Parathyroid adenoma (tissue), 2 donors: ENCODE measurements around the gene SLC11A2.

Source experiments
- H2AFZ ChIP-seq: fragments of 300-600 bp; sonication (generic); one replicate; pipeline ENCODE4 v1.7.0; 2017; ENCODE audit warnings: antibody characterized with exemption, mild to moderate bottlenecking
- H3K27ac ChIP-seq: fragments of 300-600 bp; sonication (generic); one replicate; pipeline ENCODE4 v1.7.0; 2017
- H3K27me3 ChIP-seq: fragments of 300-600 bp; sonication (generic); one replicate; pipeline ENCODE4 v1.7.0; 2017; ENCODE audit warnings: low read length; ENCODE audit not compliant: control insufficient read depth, insufficient read depth
- H3K36me3 ChIP-seq: fragments of 300-600 bp; sonication (generic); one replicate; pipeline ENCODE4 v1.7.0; 2017; ENCODE audit warnings: low read length; ENCODE audit not compliant: control insufficient read depth, insufficient read depth
- H3K4me1 ChIP-seq: fragments of 300-600 bp; sonication (generic); one replicate; pipeline ENCODE4 v1.7.0; 2017; ENCODE audit warnings: control low read depth
- H3K4me2 ChIP-seq: fragments of 300-600 bp; sonication (generic); one replicate; pipeline ENCODE4 v1.7.0; 2017; ENCODE audit warnings: low read length
- H3K4me3 ChIP-seq: fragments of 300-600 bp; sonication (generic); one replicate; pipeline ENCODE4 v1.7.0; 2017; ENCODE audit warnings: low read depth, low read length
- H3K79me2 ChIP-seq: fragments of 300-600 bp; sonication (generic); one replicate; pipeline ENCODE4 v1.7.0; 2017; ENCODE audit warnings: control low read depth
- H3K9ac ChIP-seq: fragments of 300-600 bp; sonication (generic); one replicate; pipeline ENCODE4 v1.7.0; 2017; ENCODE audit warnings: mild to moderate bottlenecking
- H3K9me3 ChIP-seq: fragments of 300-600 bp; sonication (generic); one replicate; pipeline ENCODE4 v1.7.0; 2017; ENCODE audit warnings: low read length; ENCODE audit not compliant: control insufficient read depth
- TF ChIP-seq, protein P1 (sequence below): fragments of 300-600 bp; sonication (generic); IDR thresholded peaks from one replicate; pipeline ENCODE4 v1.7.0; 2017; ENCODE audit warnings: antibody characterized with exemption, mild to moderate bottlenecking
- donor health status: primary hyperparathyroidism.

The SLC11A2 gene

DNA sequence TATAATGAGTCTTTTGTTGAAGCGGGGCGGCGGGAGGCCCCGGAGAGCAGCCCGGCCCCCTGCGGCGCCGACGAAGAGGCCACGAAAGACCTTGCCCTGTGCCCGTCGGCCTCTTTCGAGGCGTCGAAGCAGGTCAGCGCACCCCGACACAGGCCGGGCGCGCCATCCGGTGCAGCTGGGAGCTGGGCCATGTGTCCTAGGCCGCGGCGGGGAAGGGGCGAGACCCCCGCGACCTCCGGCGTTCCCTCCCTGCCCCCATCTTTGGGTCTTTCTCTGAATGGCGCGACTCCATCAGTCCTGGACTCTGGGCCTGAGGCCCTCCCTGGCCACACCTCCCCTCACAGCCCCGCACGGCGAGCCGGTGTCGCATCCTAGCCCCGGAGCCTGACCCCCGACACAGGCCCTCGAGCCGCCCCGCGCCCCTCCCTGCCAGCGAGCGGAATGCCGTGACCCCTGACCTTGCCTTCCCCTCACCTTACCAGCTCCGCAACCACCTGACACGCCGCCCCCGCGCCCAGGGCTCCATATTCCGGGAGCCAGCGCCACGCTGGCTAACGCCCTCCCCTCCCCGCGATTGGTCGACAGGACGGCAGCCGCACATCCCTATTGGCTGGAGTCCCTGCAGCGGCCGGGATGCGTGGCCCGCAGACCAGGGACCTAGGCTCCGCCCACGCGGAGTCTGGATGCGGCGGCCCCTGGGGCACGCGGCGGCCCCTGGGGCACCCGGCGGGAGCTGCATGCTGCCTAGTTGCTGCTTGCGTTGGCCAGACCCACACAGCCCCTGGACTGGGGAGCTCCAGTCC is at the start of gene SLC11A2:
Gene SLC11A2, minus strand, starts transcription at position 549 of the 803 bp plus-strand sequence. CDS start 15,656 bp downstream, outside the sequence.
- Histone ChIP-seq H2AFZ (peak within 1 kb of the TSS; percentile 94), H3K9ac (peak within 1 kb of the TSS; percentile 70), H3K36me3 (no peaks in the 10 kb centered on the region), H3K79me2 (peaks cover 36% of the 10 kb centered on the region), H3K9me3 (no peaks in the 10 kb centered on the region), H3K4me1 (peaks cover 9% of the 10 kb centered on the region), H3K27me3 (no peaks in the 10 kb centered on the region), H3K4me2 (peak within 1 kb of the TSS; percentile 95), H3K4me3 (peak within 1 kb of the TSS; percentile 93), H3K27ac (peak within 1 kb of the TSS; percentile 95)
- TF ChIP-seq, protein P1, sequence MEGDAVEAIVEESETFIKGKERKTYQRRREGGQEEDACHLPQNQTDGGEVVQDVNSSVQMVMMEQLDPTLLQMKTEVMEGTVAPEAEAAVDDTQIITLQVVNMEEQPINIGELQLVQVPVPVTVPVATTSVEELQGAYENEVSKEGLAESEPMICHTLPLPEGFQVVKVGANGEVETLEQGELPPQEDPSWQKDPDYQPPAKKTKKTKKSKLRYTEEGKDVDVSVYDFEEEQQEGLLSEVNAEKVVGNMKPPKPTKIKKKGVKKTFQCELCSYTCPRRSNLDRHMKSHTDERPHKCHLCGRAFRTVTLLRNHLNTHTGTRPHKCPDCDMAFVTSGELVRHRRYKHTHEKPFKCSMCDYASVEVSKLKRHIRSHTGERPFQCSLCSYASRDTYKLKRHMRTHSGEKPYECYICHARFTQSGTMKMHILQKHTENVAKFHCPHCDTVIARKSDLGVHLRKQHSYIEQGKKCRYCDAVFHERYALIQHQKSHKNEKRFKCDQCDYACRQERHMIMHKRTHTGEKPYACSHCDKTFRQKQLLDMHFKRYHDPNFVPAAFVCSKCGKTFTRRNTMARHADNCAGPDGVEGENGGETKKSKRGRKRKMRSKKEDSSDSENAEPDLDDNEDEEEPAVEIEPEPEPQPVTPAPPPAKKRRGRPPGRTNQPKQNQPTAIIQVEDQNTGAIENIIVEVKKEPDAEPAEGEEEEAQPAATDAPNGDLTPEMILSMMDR = peak; percentile 40

DNA sequence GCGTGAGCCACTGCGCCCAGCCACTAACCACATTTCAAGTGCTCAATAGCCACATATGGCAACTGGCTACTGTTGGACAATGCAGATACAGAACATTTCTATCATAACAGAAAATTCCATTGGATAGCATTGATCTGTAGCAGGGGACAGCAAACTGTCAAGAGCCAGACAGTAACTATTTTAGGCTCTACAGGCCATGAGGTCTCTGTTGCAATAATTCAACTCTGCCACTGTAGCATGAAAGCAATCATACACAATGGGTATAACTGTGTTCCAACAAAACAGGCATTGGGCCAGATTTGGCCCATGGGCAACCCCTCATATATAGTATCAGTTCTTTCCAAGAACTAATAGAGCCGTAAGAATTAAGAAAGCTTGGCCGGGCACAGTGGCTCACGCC is 49.2 kb upstream of the SLC11A2 start:
- Histone ChIP-seq H3K4me2 (no peak overlapping the region), H3K4me1 (peaks cover 9% of the 10 kb centered on the region), H3K79me2 (peaks cover 18% of the 10 kb centered on the region), H3K4me3 (no peak overlapping the region), H2AFZ (no peak overlapping the region), H3K27me3 (no peaks in the 10 kb centered on the region), H3K27ac (no peak overlapping the region), H3K9ac (no peak overlapping the region), H3K36me3 (no peaks in the 10 kb centered on the region), H3K9me3 (no peaks in the 10 kb centered on the region)
- TF ChIP-seq, protein P1 = no peak

GRCh38 chr12:51071663-51072062 is 45.5 kb upstream of the SLC11A2 start:
- H2AFZ ChIP-seq = no peak overlapping the region
- H3K4me3 ChIP-seq = no peak overlapping the region
- no peaks in the 10 kb centered on the region for H3K9me3 ChIP-seq
- no peaks in the 10 kb centered on the region for H3K27me3 ChIP-seq
- TF ChIP-seq, protein P1 = no peak
- H3K4me2 ChIP-seq = no peak overlapping the region
- H3K9ac ChIP-seq = no peak overlapping the region
- peaks cover 18% of the 10 kb centered on the region for H3K79me2 ChIP-seq
- H3K27ac ChIP-seq = no peak overlapping the region
- peaks cover 4% of the 10 kb centered on the region for H3K4me1 ChIP-seq
- no peaks in the 10 kb centered on the region for H3K36me3 ChIP-seq

DNA sequence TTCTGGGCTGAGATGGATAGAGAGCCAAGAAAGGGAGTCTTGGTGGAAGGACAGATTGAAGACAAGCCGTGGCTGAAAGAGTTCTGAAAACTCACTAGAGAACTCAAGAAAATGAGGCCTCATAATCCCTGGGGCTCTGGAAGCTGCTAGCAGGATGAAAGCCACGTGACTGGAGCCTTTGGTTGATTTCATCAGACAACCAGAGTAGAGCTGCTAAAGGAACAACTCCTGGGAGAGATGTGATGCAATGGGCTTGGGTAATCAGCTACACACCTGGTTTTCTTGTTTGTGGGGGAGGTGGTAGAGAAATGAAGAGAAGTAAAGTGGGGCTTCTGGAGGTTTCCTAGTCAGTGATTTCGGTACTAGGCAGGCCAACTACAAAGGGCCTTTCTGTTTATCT is 43.8 kb upstream of the SLC11A2 start:
- Histone ChIP-seq H3K36me3 (no peaks in the 10 kb centered on the region), H3K79me2 (peaks cover 11% of the 10 kb centered on the region), H3K4me1 (no peaks in the 10 kb centered on the region), H3K27ac (no peak overlapping the region), H3K27me3 (no peaks in the 10 kb centered on the region), H3K4me3 (no peak overlapping the region), H2AFZ (no peak overlapping the region), H3K9me3 (no peaks in the 10 kb centered on the region), H3K4me2 (no peak overlapping the region), H3K9ac (no peak overlapping the region)
- TF ChIP-seq, protein P1 = no peak

DNA sequence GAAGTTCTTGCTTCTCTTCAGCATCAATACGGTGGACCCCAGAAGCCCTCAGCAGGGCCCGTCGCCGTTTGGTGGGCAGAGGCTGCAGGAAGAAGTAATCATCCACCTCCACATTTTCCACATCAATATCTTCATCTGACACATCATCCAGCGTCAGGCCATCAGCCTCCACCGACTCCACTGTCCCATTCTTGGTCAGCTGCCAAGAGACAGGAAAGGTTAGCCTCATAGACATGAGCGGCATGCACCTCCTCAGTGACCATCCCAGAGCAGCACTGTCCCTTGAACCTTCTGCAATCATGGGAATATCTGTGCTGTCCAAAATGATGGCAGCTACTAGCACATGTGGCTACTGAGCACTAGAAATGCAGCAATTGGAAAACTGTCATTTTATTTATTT is 41.6 kb upstream of the SLC11A2 start:
- H3K4me1 ChIP-seq = no peaks in the 10 kb centered on the region
- H2AFZ ChIP-seq = no peak overlapping the region
- H3K79me2 ChIP-seq = peaks cover 5% of the 10 kb centered on the region
- no peak overlapping the region for H3K4me2 ChIP-seq
- H3K9me3 ChIP-seq = no peaks in the 10 kb centered on the region
- H3K9ac ChIP-seq = no peak overlapping the region
- H3K27ac ChIP-seq = no peak overlapping the region
- no peaks in the 10 kb centered on the region for H3K36me3 ChIP-seq
- no peak overlapping the region for H3K4me3 ChIP-seq
- TF ChIP-seq, protein P1 = no peak
- H3K27me3 ChIP-seq = no peaks in the 10 kb centered on the region
